Epithelial cell of prostate (primary cell): ENCODE results near the gene DCP1B.

ENCODE experiments used
- DNase-seq: peaks from one replicate; pipeline ENCODE4 v3.0.0-alpha.2; 2011; ENCODE audit warnings: low read depth, low spot score
- H3K27ac ChIP-seq: fragments of 450-650 bp; 2 replicates; pipeline ENCODE4 v1.5.1; 2017; ENCODE audit warnings: mild to moderate bottlenecking

The DCP1B gene

DNA sequence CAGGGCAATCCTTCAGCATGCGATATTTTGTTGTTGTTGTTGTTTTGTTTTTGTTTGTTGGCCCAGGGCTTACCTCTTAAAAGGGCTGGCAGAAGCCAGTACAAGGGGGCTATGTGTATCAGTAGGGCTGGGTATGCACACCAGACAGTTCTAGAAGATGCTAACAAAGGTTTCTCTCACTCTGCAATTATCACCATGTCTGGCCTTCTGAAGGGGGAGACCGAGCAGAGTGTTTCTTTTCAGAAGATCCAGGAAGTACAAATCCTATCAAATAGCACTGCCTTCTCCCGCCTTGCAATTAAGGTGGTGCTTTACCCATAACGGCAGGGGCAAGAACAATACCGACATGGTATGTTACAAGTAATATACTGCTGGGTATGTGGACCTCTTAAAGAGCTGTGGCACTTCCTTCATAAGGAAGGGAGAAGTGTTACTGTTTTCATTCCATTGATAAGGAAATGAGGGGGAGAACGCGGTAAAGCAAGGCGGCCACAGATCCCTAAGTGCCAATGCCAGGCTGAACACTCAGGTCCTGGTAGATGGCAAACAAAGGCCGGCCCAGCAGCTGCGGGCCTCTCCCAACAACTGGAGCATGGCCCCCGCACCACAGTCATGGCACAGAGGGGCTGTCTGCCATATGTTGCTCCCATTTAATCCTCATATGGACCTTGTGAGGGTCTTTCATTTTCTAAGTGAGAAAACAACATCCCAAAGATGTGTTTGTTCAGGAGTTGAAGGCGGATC is 66.6 kb downstream of the DCP1B start:
- H3K27ac ChIP-seq: no peak overlapping the region
- DNase-seq: no peak

DNA sequence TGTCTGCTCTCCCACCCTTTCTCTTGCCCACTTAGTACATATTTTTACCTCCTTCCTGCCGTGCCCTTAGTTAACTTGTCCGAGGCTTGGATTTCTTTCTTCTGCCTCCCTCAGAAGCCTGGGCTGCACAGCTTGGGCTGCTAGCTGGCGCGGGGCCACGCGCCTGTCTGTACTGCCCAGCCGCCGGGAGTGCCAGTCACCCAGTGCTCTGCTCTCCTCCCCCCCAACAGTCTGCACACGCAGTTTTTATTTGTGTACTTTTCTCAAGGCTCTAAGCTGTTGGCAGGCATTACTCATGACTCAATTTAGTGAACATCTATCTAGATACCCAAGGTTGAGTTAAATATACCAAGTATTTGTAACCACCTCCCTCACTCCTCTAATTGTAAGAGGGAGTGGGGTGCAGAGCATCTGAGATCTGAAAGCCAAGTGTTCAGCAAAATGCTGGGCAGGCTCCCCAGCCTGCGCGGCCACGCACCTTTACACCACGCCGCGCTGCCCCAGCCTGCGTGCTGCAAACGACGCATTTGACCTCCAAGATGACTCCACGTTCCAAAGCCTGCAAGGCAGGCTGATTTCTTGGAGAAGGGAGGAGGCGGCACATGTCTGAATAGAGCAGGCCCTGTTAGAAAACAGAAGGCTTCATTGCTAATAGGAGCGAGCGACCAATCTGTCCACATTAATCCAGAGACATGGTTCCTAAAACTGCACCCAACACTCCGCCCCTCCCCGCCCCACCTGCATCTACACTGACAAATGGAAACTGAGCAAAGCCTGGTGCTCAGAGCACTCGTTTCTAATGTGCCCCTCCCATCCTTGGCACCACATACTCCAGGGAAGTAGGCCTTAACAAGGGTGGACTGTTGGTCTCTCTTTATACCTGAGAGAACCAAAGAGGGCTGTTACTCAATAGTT is 67.6 kb downstream of the DCP1B start:
- H3K27ac ChIP-seq: no peak overlapping the region
- peak; percentile 68 for DNase-seq

GRCh38 chr12:1935700-1936378 is 68.4 kb downstream of the DCP1B start:
- no peak overlapping the region for H3K27ac ChIP-seq
- DNase-seq: no peak

DNA sequence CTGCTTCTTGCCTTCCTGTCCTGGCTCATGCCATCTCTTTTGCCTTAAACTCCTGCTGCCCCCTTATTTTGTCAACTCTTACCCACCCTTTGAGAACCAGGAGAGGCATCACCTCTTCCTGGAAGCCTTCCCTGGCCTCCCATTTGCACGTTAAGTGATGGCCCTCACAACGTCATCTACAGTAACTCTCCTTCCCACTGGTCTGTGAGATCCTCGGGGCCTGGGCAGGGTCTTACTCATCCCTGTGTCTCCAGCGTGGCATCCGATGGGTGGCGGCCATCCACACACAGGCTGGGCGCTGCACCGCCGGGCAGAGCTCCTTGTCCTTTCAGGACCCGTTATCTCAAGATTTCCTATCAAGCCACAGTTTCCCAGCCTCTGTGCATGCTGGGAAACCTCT is 69.0 kb downstream of the DCP1B start:
- no peak overlapping the region for H3K27ac ChIP-seq
- DNase-seq: no peak

DNA sequence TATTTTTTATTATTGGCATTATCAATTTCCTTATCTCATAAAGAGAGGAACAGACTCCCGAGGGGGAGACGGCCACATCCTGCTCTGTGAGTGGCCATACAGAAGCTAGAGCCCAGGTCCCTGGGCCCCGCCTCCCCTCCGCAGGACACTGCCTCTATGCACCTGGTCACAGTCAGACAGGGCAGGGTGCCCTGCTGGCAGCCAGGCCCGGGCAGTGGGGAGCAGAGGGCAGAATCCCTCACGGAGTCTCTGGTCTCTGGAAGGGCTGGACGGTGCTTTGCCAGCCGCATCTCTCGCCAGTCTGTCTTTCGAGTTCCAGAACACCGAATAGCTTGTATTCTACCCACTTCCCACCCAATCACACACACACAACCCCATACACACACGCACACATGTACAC is 69.4 kb downstream of the DCP1B start:
- H3K27ac ChIP-seq: no peak overlapping the region
- DNase-seq: no peak

GRCh38 chr12:1934068-1934467 is 70.2 kb downstream of the DCP1B start:
- no peak overlapping the region for H3K27ac ChIP-seq
- no peak for DNase-seq

DNA sequence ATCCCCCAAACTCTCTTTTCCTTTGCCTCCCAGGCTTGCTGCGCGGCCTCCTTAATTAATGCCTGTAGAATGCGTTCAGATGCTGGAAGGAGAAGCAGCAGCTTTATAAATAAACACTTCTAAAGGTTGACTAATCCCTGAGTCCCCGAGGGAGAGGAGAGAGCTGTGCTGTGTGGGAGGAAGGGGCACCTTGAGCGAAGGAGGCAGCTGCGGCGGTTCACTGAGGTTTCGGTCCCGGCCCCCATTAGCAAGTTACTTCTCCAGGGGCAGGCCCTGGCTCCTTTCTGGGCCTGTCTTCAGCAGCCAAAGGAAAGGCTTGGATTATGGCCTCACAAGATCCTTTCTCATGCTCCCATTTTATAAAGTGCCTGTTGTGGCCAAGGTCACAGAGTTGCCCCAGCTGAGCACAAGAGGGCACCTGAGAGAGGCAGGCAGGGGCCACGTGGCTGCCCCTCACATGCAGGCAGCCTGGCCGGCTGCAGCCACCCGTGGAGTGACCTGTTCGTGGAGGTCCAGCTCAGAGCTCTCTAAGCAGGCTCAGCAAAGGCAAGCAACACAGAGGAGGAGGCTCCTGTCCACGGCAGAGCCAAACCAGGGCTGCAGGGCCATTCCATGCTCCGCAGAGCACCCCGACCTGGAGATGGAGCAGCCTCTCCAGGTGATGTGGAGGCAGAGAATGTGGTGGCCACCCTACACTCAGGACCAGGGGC is 70.8 kb downstream of the DCP1B start:
- no peak overlapping the region for H3K27ac ChIP-seq
- DNase-seq: no peak

DNA sequence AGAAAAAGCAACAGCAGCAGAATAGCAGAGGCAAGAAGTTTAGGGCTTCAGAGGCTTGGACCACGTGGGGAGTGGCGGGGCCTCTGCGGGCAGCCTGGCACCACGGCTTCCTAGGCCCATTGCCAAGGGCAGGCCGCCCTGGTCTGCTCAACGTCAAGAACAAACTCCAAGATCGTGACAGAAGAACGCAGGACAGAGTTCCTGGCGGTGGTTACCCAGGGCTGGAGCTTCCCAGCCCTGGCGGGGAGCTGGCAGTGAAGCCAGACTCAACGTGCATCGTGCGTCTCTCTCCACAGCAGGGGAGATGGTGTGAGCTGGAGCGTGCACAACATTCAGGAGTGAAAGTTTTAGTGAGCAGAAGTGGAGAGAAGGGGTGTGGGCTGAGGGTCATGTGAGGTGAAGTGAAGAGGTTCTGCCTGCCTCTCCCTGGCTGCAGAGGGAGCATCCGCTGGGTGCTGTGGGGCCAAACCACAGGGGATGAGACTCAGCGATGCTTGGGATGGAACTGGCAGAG is 71.9 kb downstream of the DCP1B start:
- no peak for DNase-seq
- H3K27ac ChIP-seq: no peak overlapping the region

- H3K27ac ChIP-seq: no peak overlapping the region
- DNase-seq: no peak
Observed at GRCh38 chr12:1931642-1932041, 72.6 kb downstream of the DCP1B start.

GRCh38 chr12:1930803-1931597 is 73.3 kb downstream of the DCP1B start:
- no peak for DNase-seq
- H3K27ac ChIP-seq: no peak overlapping the region

DNA sequence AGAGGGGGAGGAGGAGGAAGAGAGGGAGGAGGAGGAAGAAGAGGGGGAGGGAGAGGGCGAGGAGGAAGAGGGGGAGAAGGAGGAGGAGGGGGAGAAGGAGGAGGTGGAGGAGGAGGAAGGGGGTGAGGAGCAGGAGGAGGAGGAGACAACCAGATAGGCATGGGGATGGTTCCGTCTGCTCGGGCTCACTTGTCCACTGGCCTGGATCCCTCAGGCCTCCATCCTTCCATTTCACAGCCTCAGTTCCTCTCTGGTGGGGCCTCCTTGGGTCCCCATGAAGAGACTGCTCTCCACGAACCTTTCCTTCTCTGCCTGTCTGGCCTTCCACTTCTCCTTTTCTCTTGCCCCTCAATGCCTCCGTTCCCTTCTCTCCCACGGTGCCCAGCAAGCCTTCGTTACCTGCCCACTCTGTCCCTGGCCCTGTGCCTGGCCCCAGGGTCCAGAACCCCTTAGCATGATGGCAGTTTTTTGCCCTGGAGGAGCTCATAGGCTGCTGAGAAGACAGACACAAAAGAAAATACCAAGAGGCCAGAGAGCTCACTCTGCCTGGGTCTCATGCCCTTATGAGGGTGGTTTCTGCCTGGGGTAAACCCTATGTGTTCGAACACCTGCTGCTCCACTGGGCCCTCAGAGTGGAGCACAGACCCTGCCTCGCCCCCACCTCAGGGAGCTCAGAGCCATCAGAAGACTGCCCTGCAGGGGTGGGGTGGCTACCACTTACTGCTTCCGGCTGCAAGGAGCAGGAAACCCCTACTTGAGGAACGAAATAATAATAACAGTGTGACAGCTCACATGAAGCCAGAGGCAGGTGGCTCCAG is 74.1 kb downstream of the DCP1B start:
- no peak overlapping the region for H3K27ac ChIP-seq
- no peak for DNase-seq

GRCh38 chr12:1929241-1929984 is 74.8 kb downstream of the DCP1B start:
- DNase-seq: no peak
- H3K27ac ChIP-seq: no peak overlapping the region

DNA sequence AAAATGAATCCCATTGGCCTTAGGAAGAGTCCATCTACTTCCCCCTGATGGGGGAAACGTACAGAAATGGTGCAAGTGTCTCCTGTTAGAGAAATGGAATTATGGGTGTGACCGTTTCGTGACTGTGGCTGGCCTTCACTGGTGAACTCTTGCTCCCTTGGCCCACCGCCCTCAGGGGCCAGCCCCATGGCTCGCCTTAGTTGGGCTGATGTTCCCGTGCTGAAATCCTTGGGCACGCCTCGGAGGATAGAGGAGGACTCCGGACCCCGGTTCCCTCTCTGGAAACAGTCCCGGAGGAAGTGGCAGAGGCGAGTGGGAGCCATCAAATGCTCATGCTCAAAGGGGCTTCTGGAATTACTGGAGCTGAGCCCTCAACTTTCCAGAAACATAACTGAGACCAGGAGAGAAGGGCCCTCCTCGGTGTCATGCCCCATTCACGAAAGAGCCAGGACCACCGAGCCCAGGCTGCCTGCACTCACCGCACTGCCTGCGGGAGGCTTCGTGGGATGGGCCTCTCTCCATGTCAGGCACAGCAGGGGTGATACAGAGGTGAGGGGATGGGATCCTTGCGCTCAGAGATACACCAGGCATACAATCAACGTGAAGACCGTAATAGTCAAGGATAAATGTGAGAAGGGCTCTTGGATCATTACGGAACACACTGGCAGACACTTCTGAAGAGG is 75.7 kb downstream of the DCP1B start:
- H3K27ac ChIP-seq: no peak overlapping the region

DNA sequence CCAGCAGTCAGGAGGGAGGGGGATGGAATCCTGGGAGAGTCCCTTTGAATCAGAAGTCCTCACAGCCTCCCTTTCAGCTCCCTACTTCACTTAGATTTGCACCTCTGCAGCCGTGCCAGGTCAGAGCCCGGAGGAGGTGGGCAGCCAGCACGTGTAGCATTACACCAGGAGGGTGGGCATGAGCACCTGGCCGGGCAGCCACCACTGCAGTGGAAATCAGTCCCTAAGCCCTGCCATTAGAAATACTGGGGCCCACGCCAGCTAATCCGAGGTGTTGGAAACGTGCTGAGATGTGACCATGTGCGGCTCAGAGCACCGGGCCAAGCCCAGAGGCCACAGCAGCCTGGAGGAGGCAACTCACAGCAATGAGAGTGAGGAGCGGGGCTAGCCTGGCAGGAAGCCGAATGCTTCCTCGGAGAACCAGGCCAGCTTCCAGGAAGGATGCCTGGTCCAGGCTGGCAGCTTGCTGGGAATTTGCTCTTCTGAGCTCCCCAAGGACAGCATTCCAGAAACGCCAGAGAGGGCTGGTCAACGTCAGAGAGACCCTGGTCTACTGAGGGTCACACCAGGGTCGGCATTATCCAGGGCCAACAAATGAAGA is 76.4 kb downstream of the DCP1B start:
- DNase-seq: no peak

More for the DNA sequence above, 75.7 kb downstream of the DCP1B start:
- DNase-seq: no peak

GRCh38 chr12:1927051-1927680 is 77.1 kb downstream of the DCP1B start:
- no peak for DNase-seq
- H3K27ac ChIP-seq: no peak overlapping the region

More for the DNA sequence above, 76.4 kb downstream of the DCP1B start:
- no peak overlapping the region for H3K27ac ChIP-seq

DNA sequence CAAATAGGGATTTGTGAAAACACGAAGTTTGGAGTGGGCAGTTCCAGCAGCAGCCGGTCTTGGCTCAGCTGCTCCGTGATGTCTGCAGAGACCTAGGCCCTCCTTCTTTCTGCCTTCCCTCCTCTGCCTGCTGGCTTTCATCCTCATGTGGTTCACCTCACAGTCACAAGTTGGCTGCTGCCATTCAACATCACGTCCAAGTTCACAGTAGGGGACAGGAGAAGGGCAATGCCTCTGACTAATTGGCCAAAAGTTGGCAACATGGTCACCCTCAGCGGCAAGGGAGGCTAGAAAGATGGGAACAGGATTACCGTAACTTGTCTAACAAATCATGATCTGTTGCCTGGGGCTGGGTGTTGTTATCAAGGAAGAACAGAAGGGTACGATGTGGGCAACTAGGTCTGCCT is 78.0 kb downstream of the DCP1B start:
- no peak for DNase-seq
- H3K27ac ChIP-seq: no peak overlapping the region

GRCh38 chr12:1925684-1926006 is 78.6 kb downstream of the DCP1B start:
- no peak overlapping the region for H3K27ac ChIP-seq
- no peak for DNase-seq
